GM10248 (cell line): Measurements from ENCODE around the gene PASD1.

Source experiments
- CTCF ChIA-PET: fragments of 300-600 bp; sonication (Branson Sonifier 250); formaldehyde crosslinking; extraction: SDS; loops from one replicate; lab custom pipeline; 2021; ENCODE audit warnings: antibody characterized with exemption; lab: Yijun Ruan, JAX
- POLR2A ChIA-PET: fragments of 350-650 bp; sonication (Branson Sonifier 250); formaldehyde crosslinking; extraction: SDS; loops from one replicate; lab custom pipeline; 2020; ENCODE audit warnings: antibody characterized with exemption; lab: Yijun Ruan, JAX
- DNase-seq: peaks from one replicate; pipeline ENCODE4 v3.0.0; 2012; ENCODE audit errors: extremely low spot score
- CTCF ChIP-seq: IDR thresholded peaks from 2 replicates; pipeline ENCODE4 v1.5.1; 2012; ENCODE audit warnings: mild to moderate bottlenecking, low read depth; ENCODE audit errors: extremely low read depth, missing control alignments, control extremely low read depth

The PASD1 gene

DNA sequence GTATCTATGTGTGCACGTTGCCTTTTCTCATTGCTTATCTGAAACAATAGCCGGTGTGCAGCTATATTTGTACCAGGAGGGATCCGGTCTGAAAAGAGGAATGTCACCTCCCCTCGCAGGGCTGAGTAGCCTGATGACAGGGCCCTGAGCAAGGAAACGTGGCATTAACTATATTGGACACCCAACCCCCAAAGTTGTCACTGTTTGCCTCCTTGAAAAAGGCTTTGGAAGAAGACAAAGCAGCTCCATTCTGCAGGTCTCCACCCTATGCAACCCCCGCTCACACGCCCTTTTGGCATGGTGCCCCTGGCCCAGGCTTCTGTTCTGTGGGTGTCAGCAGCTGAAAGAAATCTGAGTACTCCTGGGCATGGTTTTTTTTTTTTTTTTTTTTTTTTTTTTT, 140.0 kb downstream of the PASD1 start:
- DNase-seq: no peak
- ChIA-PET POLR2A (no interaction called here), CTCF (no interaction called here)
- no peak for TF ChIP-seq CTCF

DNA sequence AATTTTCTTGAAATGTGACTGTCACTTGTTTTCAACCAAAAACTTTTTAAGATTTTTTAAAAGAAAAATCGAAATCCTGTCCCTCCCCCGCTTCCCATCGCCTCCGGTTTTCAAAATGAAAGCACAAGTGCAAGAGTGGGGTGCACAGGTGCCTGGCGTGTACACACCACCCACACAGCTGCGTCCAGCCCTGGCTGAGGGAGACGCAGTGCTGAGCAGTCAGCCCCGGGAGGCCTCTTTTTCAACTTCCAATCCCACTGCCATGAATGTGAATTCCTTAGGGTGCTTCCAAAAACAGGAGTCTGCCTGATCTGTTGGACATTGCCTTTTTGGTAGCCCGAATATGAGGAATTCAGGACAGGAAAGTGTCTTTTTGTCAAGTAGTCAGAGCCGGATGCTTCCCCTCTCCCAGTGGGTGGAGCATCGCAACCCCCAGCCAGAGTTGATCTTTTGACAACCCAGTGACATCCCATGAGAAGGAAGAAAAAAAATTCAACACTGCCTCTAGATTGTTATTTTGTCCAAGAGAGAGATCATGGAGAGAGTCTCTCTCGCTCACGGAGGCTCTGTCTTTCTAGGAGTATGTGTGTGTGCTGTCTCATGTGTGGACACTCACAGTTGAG, 140.7 kb downstream of the PASD1 start:
- DNase-seq: no peak
- no peak for TF ChIP-seq CTCF
- POLR2A ChIA-PET: no interaction called here
- CTCF ChIA-PET: no interaction called here

GRCh38 chrX:151708821-151709220, 145.3 kb downstream of the PASD1 start:
- TF ChIP-seq CTCF: no peak
- no peak for DNase-seq
- CTCF ChIA-PET: no interaction called here
- POLR2A ChIA-PET: no interaction called here

DNA sequence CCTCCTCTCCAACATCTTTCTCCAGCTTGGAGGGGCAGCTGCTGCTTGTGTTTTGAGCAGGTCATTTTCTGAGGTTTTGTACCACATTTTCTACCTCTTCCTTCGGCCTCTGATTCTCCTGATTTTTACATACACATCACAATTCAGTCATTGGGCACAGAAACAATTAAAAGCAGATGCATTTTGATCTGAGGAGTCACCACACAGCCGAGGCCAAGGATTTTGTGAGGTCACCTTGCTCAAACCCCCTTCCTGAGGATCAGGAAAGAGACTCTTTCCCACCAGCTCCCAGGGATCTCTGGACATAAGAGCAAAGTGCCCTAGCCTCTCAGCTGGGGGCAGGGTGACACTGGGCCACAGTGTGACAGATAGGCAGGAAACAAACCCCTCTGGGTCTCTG, 147.0 kb downstream of the PASD1 start:
- POLR2A ChIA-PET: no interaction called here

GRCh38 chrX:151711154-151711553, 147.7 kb downstream of the PASD1 start:
- POLR2A ChIA-PET: no interaction called here
- CTCF ChIA-PET: interaction anchor here (1.2 kb wide), 1 partner anchor 37 kb away, joined by 3 read pairs; no protein-coding TSS in a partner anchor
- no peak for DNase-seq
- no peak for TF ChIP-seq CTCF

More for the DNA sequence above, 147.0 kb downstream of the PASD1 start:
- TF ChIP-seq CTCF: no peak
- CTCF ChIA-PET: no interaction called here
- DNase-seq: no peak

DNA sequence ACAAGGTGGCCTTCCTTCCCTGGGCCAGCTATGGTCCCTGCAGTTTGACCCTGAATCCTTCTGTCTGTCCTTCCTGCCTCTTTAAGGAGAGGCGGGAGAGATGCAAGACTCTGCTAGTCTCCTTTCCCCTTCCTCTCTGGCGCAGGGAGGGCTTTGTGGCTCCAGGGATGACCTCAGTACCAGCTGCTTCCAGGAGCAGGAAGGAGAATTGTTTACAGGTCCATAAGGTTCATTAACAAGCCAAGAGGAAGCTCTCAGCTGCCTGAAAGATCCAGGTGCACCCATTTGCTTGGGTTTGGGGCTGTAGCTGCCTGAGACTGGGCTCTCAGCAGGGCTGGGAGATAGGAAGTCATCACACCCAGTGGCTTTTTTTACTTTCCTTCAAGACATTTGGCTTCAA, 148.3 kb downstream of the PASD1 start:
- ChIA-PET CTCF (interaction anchor here (1.2 to 1.6 kb wide), 3 partner anchors 9 to 37 kb away, joined by 3 to 4 read pairs (median 3); no protein-coding TSS in a partner anchor), POLR2A (no interaction called here)
- no peak for TF ChIP-seq CTCF
- DNase-seq: no peak
